ENCODE data around the gene NCDN. TPM values are rescaled to one million over a fixed set of nuclear protein-coding genes. Genes with fewer than 3 reads are reported as not detected.

The NCDN gene
- total and polyA plus RNA-seq, 4 donors: 8.8 to 31.5 (median 14.6) TPM

DNA sequence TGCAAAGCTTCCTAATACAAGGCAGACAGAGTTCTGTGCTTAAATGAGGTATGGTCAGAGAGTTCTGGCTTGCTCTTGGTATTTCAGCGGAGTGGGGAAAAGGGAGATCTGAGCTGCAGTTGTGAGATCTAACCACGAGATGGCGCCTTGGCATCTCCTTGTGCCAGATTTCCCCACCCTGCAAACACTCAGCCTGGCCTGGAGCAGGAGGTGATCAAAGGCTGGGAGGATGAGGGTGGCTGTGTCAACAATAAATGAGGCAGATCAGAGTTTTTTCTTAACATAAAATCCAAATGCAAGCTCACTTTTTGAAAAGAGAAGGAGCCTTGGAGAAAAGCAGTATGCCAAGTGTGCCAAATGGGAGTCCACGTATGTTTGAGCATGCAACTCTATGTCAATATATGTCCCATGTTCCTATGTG lies 11.4 kb downstream of the NCDN start:
- H3K27me3 ChIP-seq (ENCODE audit: control insufficient read depth in 3 of 3, insufficient read depth in 3 of 3, low read length in 2 of 3): peaks cover 0 to 30% (median 21%) of the 10 kb centered on the region in 3 donors
- ATAC-seq (ENCODE audit: insufficient read depth, low FRiP score) (peak; percentile 34), DNase-seq (peak; percentile 81 to 82 (median 82))
- peaks cover 0 to 11% (median 0%) of the 10 kb centered on the region in 5 donors for H3K4me1 ChIP-seq (ENCODE audit: control insufficient read depth in 5 of 5, insufficient read depth in 5 of 5, low read length in 5 of 5)
- H3K36me3 ChIP-seq (ENCODE audit: control insufficient read depth in 4 of 4, insufficient read depth in 4 of 4, low read length in 4 of 4): peaks cover 0 to 10% (median 5%) of the 10 kb centered on the region in 4 donors
- H3K4me3 ChIP-seq: no peak overlapping the region
- 18 to 23% methylated on average over 4 of the region's 4 CpGs for WGBS, 2 donors
- no peak overlapping the region for H3K27ac ChIP-seq (ENCODE audit: low read depth in 1 of 2, low read length in 1 of 2)
- no peaks in the 10 kb centered on the region for H3K9me3 ChIP-seq (ENCODE audit: control insufficient read depth in 4 of 4, insufficient read depth in 3 of 4, low read length in 3 of 4)
- H3K9ac ChIP-seq (ENCODE audit: insufficient read depth in 1 of 2, low read length in 2 of 2): no peak overlapping the region
- TF ChIP-seq, protein P1, sequence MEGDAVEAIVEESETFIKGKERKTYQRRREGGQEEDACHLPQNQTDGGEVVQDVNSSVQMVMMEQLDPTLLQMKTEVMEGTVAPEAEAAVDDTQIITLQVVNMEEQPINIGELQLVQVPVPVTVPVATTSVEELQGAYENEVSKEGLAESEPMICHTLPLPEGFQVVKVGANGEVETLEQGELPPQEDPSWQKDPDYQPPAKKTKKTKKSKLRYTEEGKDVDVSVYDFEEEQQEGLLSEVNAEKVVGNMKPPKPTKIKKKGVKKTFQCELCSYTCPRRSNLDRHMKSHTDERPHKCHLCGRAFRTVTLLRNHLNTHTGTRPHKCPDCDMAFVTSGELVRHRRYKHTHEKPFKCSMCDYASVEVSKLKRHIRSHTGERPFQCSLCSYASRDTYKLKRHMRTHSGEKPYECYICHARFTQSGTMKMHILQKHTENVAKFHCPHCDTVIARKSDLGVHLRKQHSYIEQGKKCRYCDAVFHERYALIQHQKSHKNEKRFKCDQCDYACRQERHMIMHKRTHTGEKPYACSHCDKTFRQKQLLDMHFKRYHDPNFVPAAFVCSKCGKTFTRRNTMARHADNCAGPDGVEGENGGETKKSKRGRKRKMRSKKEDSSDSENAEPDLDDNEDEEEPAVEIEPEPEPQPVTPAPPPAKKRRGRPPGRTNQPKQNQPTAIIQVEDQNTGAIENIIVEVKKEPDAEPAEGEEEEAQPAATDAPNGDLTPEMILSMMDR (IDR thresholded peaks at IDR 0.05; ENCODE audit: control extremely low read depth, extremely low read depth): peak; percentile 84

- Histone ChIP-seq H3K4me3 (no peak overlapping the region), H3K9ac (ENCODE audit: insufficient read depth in 1 of 2, low read length in 2 of 2) (no peak overlapping the region), H3K27me3 (ENCODE audit: control insufficient read depth in 3 of 3, insufficient read depth in 3 of 3, low read length in 2 of 3) (peaks cover 0 to 37% (median 29%) of the 10 kb centered on the region in 3 donors), H3K27ac (ENCODE audit: low read depth in 1 of 2, low read length in 1 of 2) (no peak overlapping the region), H3K9me3 (ENCODE audit: control insufficient read depth in 4 of 4, insufficient read depth in 3 of 4, low read length in 3 of 4) (peaks cover 0 to 5% (median 0%) of the 10 kb centered on the region in 4 donors), H3K4me1 (ENCODE audit: control insufficient read depth in 5 of 5, insufficient read depth in 5 of 5, low read length in 5 of 5) (peaks cover 0 to 19% (median 0%) of the 10 kb centered on the region in 5 donors), H3K36me3 (ENCODE audit: control insufficient read depth in 4 of 4, insufficient read depth in 4 of 4, low read length in 4 of 4) (peaks cover 0 to 8% (median 2%) of the 10 kb centered on the region in 4 donors)
- ATAC-seq (ENCODE audit: insufficient read depth, low FRiP score) (no peak), DNase-seq (no peak)
- 88 to 98% methylated on average over 1 of the region's 1 CpG for WGBS, 2 donors
- TF ChIP-seq, protein P1 (IDR thresholded peaks at IDR 0.05; ENCODE audit: control extremely low read depth, extremely low read depth): no peak
Observed at GRCh38 chr1:35569936-35570335, 12.3 kb downstream of the NCDN start.

DNA sequence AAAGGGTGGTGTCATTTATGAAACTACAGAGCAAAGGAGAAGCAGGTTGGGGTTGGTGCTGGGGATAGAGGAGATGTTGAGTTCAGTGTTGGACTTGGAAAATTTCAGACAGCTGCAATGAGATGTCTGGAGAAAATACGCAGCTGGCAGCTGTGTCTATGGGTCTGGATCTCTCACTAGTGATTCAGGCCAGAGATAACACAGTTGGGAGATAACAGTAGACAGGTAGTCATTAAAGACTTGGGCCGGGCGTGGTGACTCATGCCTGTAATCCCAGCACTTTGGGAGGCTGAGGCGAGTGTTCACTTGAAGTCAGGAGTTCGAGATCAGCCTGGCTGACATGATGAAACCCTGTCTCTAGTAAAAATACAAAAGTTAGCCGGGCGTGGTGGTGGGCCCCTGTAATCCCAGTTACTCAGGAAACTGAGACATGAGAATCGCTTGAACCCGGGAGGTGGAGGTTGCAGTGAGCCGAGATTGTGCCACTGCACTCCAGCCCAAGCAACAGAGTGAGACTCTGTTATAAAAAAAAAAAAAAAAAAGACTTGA lies 13.1 kb downstream of the NCDN start:
- peaks cover 0 to 20% (median 4%) of the 10 kb centered on the region in 5 donors for H3K4me1 ChIP-seq (ENCODE audit: control insufficient read depth in 5 of 5, insufficient read depth in 5 of 5, low read length in 5 of 5)
- H3K36me3 ChIP-seq (ENCODE audit: control insufficient read depth in 4 of 4, insufficient read depth in 4 of 4, low read length in 4 of 4): peaks cover 0 to 5% (median 2%) of the 10 kb centered on the region in 4 donors
- no peak overlapping the region for H3K9ac ChIP-seq (ENCODE audit: insufficient read depth in 1 of 2, low read length in 2 of 2)
- TF ChIP-seq, protein P1 (IDR thresholded peaks at IDR 0.05; ENCODE audit: control extremely low read depth, extremely low read depth): no peak
- no peak for DNase-seq
- ATAC-seq (ENCODE audit: insufficient read depth, low FRiP score): no peak
- H3K4me3 ChIP-seq: no peak overlapping the region
- no peak overlapping the region for H3K27ac ChIP-seq (ENCODE audit: low read depth in 1 of 2, low read length in 1 of 2)
- H3K27me3 ChIP-seq (ENCODE audit: control insufficient read depth in 3 of 3, insufficient read depth in 3 of 3, low read length in 2 of 3): peaks cover 0 to 42% (median 36%) of the 10 kb centered on the region in 3 donors
- H3K9me3 ChIP-seq (ENCODE audit: control insufficient read depth in 4 of 4, insufficient read depth in 3 of 4, low read length in 3 of 4): peaks cover 0 to 6% (median 0%) of the 10 kb centered on the region in 4 donors
- WGBS, 2 donors: 83 to 92% methylated on average over 10 of the region's 10 CpGs

All from lung (tissue), 12 donors.